KMS-11 (cell line): ENCODE data around the gene PPM1A.

ENCODE experiments used
- H2AFZ ChIP-seq: fragments of 200-600 bp; sonication (generic); 2 replicates; pipeline ENCODE4 v1.6.1; 2016; ENCODE audit warnings: antibody characterized with exemption, mixed run types, low read depth
- H3K27ac ChIP-seq: fragments of 200-600 bp; sonication (generic); 2 replicates; pipeline ENCODE4 v1.6.1; 2016; ENCODE audit warnings: mild to moderate bottlenecking, mixed run types
- H3K27me3 ChIP-seq: fragments of 200-600 bp; sonication (generic); 2 replicates; pipeline ENCODE4 v1.6.1; 2017; ENCODE audit warnings: mild to moderate bottlenecking, low read depth, mixed run types, moderate library complexity; ENCODE audit not compliant: insufficient read depth
- H3K36me3 ChIP-seq: fragments of 200-600 bp; sonication (generic); 2 replicates; pipeline ENCODE4 v1.6.1; 2017; ENCODE audit warnings: mild to moderate bottlenecking, mixed run types; ENCODE audit not compliant: insufficient read depth
- H3K4me1 ChIP-seq: fragments of 200-600 bp; sonication (generic); 2 replicates; pipeline ENCODE4 v1.6.1; 2016; ENCODE audit warnings: mild to moderate bottlenecking, low read depth, mixed run types; ENCODE audit not compliant: poor library complexity, severe bottlenecking
- H3K4me2 ChIP-seq: fragments of 200-600 bp; sonication (generic); 2 replicates; pipeline ENCODE4 v1.7.0; 2016; ENCODE audit warnings: mild to moderate bottlenecking, mixed run types
- H3K4me3 ChIP-seq: fragments of 200-600 bp; sonication (generic); IDR thresholded peaks from 2 replicates; pipeline ENCODE4 v1.6.1; 2017; ENCODE audit warnings: low read depth, low read length, mixed read lengths; ENCODE audit not compliant: insufficient read depth
- H3K79me2 ChIP-seq: fragments of 200-600 bp; sonication (generic); 2 replicates; pipeline ENCODE4 v1.6.1; 2016; ENCODE audit warnings: low read depth, mixed run types; ENCODE audit not compliant: insufficient read depth
- H3K9ac ChIP-seq: fragments of 200-600 bp; sonication (generic); 2 replicates; pipeline ENCODE4 v1.6.1; 2016; ENCODE audit warnings: mild to moderate bottlenecking, mixed run types
- H4K20me1 ChIP-seq: fragments of 200-600 bp; sonication (generic); 2 replicates; pipeline ENCODE4 v1.6.1; 2016; ENCODE audit warnings: mild to moderate bottlenecking, mixed run types; ENCODE audit not compliant: insufficient read depth
- TF ChIP-seq, protein P1 (sequence below): fragments of 200-600 bp; sonication (generic); conservative IDR thresholded peaks from 2 replicates; pipeline ENCODE4 v1.6.1; 2017; ENCODE audit warnings: low read depth, mild to moderate bottlenecking, antibody characterized with exemption, low read length, moderate library complexity, mixed read lengths

PPM1A gene

DNA sequence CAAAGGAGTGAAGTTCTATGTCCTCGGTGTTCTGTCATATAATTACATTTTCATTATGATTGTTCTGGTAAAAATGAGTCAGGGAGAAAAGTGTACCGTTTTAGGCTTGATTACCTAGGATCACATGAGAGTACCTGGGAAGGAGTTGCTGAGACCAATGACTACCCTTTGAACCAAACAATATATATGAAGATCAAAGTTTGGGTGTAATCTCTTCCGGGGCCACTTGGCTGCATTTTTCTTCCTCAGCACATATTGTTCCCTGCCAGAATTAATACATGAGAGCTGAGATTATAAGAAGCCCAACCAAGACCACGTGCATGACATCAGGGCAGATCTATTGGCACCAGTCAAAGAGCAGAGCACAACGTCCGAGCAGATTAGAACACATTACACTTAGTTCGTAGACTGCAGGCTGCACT is 42.8 kb upstream of the PPM1A start:
- Histone ChIP-seq H2AFZ (no peak overlapping the region), H3K4me1 (no peaks in the 10 kb centered on the region), H3K4me3 (no peak overlapping the region), H3K27me3 (no peaks in the 10 kb centered on the region), H3K4me2 (no peak overlapping the region), H3K27ac (no peak overlapping the region), H4K20me1 (no peaks in the 10 kb centered on the region), H3K36me3 (no peaks in the 10 kb centered on the region), H3K79me2 (no peaks in the 10 kb centered on the region), H3K9ac (no peak overlapping the region)
- TF ChIP-seq, protein P1, sequence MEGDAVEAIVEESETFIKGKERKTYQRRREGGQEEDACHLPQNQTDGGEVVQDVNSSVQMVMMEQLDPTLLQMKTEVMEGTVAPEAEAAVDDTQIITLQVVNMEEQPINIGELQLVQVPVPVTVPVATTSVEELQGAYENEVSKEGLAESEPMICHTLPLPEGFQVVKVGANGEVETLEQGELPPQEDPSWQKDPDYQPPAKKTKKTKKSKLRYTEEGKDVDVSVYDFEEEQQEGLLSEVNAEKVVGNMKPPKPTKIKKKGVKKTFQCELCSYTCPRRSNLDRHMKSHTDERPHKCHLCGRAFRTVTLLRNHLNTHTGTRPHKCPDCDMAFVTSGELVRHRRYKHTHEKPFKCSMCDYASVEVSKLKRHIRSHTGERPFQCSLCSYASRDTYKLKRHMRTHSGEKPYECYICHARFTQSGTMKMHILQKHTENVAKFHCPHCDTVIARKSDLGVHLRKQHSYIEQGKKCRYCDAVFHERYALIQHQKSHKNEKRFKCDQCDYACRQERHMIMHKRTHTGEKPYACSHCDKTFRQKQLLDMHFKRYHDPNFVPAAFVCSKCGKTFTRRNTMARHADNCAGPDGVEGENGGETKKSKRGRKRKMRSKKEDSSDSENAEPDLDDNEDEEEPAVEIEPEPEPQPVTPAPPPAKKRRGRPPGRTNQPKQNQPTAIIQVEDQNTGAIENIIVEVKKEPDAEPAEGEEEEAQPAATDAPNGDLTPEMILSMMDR: no peak

DNA sequence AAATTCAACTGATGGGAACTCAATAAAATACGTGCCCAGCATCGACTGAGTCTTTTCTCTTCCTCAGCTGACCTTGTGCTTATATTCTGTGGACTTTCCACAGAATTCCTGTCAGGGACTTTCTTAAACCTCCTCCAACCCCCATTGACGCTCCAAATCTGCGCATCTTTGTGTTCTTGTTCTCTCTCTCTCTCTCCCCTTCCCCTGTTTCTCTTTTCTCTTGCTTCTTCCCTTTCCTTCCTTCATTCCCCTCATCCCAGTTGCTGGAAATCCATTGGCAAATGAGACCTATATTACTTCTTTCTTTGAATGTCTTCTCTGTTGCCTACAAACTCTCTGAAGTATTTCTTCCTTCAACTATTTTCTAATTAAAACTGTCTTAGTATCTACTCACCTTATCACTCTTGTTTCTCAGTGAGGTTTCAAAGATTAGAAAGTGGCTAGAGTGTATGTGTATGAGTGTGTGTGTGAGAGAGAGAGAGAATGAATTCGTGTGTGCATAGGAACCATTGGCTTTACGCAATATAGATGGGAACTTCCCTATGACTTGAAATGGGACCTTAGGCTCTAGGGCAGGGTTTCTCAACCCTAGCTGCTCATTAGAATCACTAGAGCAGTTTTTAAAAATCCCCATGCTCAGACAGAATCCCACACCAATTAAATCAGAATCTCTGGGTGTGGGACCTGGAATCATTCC is 42.0 kb upstream of the PPM1A start:
- Histone ChIP-seq H3K4me2 (no peak overlapping the region), H3K4me1 (no peaks in the 10 kb centered on the region), H4K20me1 (no peaks in the 10 kb centered on the region), H3K9ac (no peak overlapping the region), H2AFZ (no peak overlapping the region), H3K79me2 (no peaks in the 10 kb centered on the region), H3K27ac (no peak overlapping the region), H3K4me3 (no peak overlapping the region), H3K36me3 (no peaks in the 10 kb centered on the region), H3K27me3 (no peaks in the 10 kb centered on the region)
- TF ChIP-seq, protein P1: no peak

DNA sequence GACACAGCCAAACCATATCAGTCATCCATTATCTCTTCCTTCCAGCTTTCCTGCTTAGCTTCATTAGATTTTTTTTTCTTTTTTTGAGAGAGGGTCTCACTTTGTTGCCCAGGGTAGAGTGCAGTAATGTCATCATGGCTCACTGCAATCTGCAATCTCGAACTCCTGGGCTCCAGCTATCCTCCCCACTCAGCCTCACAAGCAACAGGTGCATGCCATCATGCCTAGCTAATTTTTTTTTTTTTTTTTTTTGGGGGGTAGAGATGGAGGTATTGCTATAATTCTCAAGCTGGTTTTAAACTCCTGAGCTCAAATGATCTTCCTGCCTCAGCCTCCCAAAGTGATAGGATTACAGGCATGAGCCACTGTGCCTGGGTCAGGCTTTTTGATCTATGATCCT is 38.3 kb upstream of the PPM1A start:
- TF ChIP-seq, protein P1: no peak
- H3K4me3 ChIP-seq: no peak overlapping the region
- H2AFZ ChIP-seq: no peak overlapping the region
- H4K20me1 ChIP-seq: no peaks in the 10 kb centered on the region
- H3K9ac ChIP-seq: no peak overlapping the region
- H3K36me3 ChIP-seq: no peaks in the 10 kb centered on the region
- H3K4me1 ChIP-seq: no peaks in the 10 kb centered on the region
- no peak overlapping the region for H3K27ac ChIP-seq
- no peaks in the 10 kb centered on the region for H3K27me3 ChIP-seq
- no peaks in the 10 kb centered on the region for H3K79me2 ChIP-seq
- no peak overlapping the region for H3K4me2 ChIP-seq

GRCh38 chr14:60211153-60211552 is 37.9 kb upstream of the PPM1A start:
- Histone ChIP-seq H2AFZ (no peak overlapping the region), H3K9ac (no peak overlapping the region), H3K27me3 (no peaks in the 10 kb centered on the region), H3K4me1 (no peaks in the 10 kb centered on the region), H3K27ac (no peak overlapping the region), H4K20me1 (no peaks in the 10 kb centered on the region), H3K4me2 (no peak overlapping the region), H3K4me3 (no peak overlapping the region), H3K79me2 (no peaks in the 10 kb centered on the region), H3K36me3 (no peaks in the 10 kb centered on the region)
- TF ChIP-seq, protein P1: no peak
